ENCODE data around the gene RAB30.
"Not testable (repeated sequence)": the region's sequence is repeated elsewhere in the genome, so short reads cannot be mapped to it uniquely, and the experiment has no call there.

The RAB30 gene

DNA sequence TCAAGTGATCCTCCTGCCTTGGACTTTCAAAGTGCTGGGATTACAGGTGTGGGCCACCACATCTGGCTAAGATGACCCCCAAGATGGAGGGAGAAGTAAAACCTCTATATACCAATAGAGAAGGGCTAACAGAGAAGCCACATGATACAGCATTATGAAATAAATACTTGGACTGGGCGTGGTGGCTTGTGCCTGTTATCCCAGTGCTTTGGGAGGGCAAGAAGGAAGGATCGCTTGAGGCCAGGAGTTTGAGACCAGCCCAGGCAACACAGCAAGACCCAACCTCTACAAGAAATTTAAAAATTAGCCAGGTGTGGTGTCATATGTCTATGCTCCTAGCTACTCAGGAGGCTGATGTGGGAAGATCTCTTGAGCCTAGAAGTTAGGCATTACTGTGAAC, 61.7 kb downstream of the RAB30 start:
- no peak for DNase-seq (ENCODE audit: low spot score)

GRCh38 chr11:83009136-83009535, 62.6 kb downstream of the RAB30 start:
- not testable (repeated sequence) for DNase-seq (ENCODE audit: low spot score)

DNA sequence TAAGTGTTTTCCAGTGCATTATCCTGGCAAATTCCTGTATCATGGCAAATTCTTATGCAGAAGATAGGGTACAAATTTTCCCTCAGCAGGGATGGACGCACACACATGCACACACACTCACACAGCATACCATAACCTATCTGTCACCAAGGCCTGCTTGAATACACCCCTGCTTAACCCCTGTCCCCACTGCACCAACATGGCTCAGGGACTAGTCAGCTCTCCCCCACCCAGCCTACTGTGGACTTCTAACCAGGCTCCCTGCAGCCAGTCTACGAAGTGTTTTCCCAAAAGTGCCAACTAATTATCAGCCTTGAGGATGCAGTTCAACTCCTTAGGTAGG, 63.1 kb downstream of the RAB30 start:
- DNase-seq (ENCODE audit: low spot score): no peak

GRCh38 chr11:83007909-83008580, 63.7 kb downstream of the RAB30 start:
- DNase-seq (ENCODE audit: low spot score): peak; percentile 60

- DNase-seq (ENCODE audit: low spot score): no peak
These were observed 64.2 kb downstream of the RAB30 start for GRCh38 chr11:83007477-83007876.

DNA sequence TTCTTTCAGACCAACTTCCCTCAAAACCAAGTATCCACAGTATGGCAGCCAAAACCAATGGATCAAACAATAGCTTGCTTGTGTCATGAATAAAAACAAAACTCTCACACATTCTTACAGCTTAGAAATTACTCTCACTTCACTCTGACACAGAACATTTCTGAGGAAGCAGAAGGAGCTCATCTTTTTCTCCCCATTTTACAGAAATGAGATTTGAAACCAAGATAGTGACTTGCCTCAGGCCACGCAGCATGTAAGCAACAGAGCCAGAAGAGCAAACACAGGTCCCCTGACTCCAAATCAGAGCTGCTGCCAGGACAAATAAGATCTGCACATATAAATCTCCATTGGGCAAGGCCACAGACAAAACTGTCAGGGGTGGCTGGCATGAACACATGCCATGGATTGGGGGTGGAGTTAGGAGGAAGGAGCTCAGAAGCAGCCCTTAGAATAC, 64.8 kb downstream of the RAB30 start:
- no peak for DNase-seq (ENCODE audit: low spot score)

DNA sequence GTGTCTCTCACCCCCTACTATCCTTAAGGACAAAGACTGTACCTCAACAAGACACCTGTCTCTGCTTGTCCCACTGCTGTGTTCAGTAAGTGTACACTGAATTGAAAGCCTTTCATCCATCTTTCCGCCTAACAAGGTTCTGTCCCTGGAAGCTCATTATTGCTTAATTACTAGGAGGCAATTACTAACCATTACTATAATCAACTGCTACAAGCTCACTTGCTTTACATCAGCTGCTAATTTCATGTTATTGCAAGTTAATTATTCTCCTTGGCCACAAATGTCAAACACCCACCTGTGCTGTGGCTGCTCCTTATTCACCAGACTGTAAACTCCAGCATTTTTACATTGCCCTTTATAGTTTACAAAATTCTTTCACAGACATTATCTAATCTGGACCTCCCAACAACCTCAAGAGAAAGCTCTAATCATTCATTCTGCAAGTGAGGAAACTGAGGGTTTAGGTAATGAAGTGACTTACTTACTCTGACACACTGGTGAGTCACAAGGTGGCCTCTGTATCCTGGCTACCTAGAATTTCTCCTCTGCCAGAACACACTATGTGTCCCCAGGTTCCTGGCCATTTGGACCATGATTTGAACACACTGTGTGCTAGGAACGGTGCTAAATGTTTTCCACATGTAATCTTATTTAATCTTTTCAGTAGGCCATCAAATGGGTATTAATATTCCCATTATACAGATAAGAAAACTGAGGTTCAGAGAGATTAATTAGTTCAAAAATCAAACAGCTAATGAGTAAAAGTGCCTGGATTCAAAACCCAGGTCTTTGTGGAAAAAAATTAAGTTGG, 66.7 kb downstream of the RAB30 start:
- DNase-seq (ENCODE audit: low spot score): no peak

- no peak for DNase-seq (ENCODE audit: low spot score)
These were observed 69.2 kb downstream of the RAB30 start for GRCh38 chr11:83002522-83002921.

- no peak for DNase-seq (ENCODE audit: low spot score)
These were observed 69.6 kb downstream of the RAB30 start for GRCh38 chr11:83002053-83002452.

DNA sequence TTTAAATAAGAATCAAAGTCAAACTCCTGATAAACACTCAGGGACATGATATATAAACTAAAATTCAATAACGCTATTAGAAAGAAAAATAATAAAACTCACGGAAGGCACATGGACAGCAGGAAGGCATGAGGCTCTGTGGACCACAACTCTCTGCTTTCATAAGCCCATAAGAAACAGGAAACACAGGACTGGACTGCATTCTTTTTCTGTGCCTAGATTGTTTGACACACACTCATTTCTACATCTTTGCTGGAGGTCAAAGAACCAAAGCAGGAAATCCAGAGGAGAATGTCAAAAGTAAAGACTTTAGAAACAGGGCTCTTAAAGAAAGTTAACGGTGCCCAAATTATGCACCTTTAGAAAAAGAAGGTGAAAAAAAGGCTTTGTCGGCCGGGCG, 71.3 kb downstream of the RAB30 start:
- no peak for DNase-seq (ENCODE audit: low spot score)

DNA sequence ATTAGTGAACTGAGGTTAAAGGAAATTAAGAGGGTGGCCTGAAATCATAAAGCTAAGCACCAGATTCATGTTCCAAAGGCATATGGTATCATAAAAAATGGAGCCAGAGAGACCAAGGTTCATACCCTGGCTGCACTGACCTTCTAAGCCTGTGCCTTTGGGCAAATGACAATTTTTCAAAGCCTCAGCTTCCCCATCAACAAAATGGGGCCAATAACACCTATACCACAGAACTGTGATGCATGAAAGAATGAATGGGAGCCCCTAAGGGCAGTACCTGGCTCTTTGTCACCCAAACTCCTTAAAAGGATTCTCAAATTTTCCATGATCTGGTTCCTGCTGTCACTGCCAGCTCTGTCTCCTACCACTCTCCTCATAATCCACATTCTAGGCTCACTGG, 72.5 kb downstream of the RAB30 start:
- no peak for DNase-seq (ENCODE audit: low spot score)

DNA sequence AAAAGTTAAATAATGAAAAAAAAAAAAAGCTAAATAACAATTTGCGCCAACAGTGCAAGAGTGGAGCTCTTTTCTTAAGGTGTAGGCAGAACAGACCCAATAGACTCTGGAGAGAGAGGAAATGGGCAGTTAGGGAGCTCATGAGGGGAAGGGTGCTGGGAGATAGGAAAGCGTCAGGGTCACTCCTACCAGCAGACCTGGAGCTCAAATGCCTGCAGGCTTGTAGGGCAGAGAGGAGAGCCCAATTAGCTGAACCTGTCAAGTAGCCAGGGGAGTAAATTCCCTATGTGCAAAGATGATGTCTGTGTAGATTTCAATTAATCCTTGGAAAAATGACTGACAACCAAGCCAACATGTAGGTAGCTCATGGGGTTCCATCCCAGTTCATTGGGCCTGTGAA, 73.0 kb downstream of the RAB30 start:
- no peak for DNase-seq (ENCODE audit: low spot score)

DNA sequence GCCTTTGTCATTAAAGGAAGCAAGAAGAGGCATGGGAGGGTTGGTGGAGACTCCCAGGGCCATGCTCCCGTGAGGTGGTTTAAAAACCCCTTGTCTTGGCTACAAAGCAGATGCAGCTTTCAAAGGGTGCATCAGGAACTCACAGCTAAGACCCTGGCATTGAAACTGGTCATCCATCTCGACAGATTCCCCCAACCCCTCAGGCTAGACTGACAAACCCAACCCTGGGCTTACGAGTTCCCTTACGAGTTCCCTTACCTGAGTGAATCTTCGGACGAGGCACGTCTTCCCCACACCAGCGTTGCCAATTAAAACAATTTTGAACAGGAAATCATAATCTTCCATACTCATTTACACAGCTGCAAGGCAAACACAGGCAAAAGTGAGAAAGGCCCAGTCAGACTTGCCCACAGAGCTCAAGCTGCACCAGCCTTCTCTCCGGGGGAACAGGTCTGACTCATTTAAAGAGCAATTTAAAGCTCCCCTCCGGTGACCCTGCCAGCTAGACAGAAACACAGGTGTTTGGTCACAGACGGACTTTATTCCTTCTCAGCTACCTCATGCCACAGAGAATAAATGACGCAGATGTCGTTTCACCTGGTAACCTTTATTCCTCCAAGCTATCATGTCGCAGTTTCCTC, 74.6 kb downstream of the RAB30 start:
- no peak for DNase-seq (ENCODE audit: low spot score)

GRCh38 chr11:82995754-82996398, 75.8 kb downstream of the RAB30 start:
- no peak for DNase-seq (ENCODE audit: low spot score)

- no peak for DNase-seq (ENCODE audit: low spot score)
These were observed 76.5 kb downstream of the RAB30 start for GRCh38 chr11:82995235-82995634.

GRCh38 chr11:82994604-82995230, 77.0 kb downstream of the RAB30 start:
- no peak for DNase-seq (ENCODE audit: low spot score)

DNA sequence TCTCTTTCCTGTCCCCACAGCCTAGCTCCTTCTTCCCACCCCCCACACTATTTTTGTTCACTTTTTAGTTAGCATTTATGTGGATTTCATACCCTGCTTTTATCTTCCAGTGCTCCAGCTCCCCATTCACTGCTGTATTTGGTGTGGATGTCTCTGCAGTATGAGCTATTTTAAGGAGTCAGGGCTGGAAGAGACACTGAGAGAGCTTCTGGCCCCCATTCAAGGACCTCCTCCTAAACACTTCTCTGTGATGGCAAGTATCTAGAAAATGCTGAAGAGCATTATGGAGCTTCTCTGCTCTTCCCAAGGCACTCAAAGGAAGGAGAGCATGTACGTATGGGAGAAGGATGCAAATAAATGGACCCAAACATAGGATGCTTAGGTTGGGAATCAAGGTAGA, 79.5 kb downstream of the RAB30 start:
- DNase-seq (ENCODE audit: low spot score): no peak

- peak; percentile 15 for DNase-seq (ENCODE audit: low spot score)
These were observed 81.9 kb downstream of the RAB30 start for GRCh38 chr11:82989628-82990404.

- DNase-seq (ENCODE audit: low spot score): peak; percentile 22
These were observed 82.6 kb downstream of the RAB30 start for GRCh38 chr11:82988936-82989627.

DNA sequence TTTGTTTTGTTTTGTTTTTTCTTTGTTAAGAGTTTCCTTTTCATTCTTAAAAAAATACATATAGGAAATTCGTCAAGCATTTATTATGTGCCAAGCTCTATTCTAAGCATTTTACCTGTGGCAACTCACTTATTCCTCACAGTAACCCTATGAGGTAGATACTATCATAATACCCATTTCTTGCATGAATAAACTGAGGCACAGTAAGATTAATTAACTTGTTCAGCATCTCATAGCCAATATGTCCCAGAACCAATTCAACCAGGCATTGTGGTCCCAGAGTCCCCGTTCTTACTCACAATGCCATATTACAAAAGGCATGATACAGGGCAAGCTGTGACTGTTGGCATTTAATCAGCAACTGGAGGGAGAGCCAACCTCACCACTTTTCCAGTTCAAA, 83.7 kb downstream of the RAB30 start:
- no peak for DNase-seq (ENCODE audit: low spot score)

DNA sequence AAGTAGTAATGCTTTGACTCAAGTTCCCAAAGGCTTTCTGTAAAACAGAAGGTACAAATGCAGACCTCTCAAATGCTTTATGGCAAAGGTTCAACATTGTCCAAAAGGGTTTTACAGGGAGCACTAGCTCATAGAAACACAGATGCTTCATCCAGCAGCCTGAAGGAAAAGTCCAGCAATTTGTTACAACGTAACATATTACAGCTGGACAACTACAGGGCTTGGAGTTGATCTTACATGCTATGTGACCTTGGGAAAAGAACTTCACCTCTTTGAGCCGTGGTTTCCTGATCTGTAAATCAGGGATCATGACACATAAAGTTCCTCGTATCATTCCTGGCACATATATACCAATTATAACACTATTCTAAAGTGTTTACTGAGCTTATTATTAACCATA, 85.3 kb downstream of the RAB30 start:
- DNase-seq (ENCODE audit: low spot score): no peak
